Keratinocyte (primary cell): ENCODE results near the gene ISX.

Experiments used
- EZH2 ChIP-seq: IDR thresholded peaks from one replicate; pipeline ENCODE4 v1.6.1; 2012; ENCODE audit warnings: inconsistent platforms, mild to moderate bottlenecking, low read length, moderate library complexity
- TF ChIP-seq, protein P1 (sequence below), 3 experiments: IDR thresholded peaks in 1 of 3; conservative IDR thresholded peaks in 1 of 3; optimal IDR thresholded peaks in 1 of 3; 2 replicates in 2 of 3; 3 replicates in 1 of 3; pipeline versions ENCODE3 to v1.5.1; 2011; ENCODE audit warnings: low read length in 3 of 3, mild to moderate bottlenecking in 3 of 3, moderate library complexity in 2 of 3, control low read depth in 1 of 3, inconsistent platforms in 1 of 3; ENCODE audit not compliant: insufficient read depth in 2 of 3; ENCODE audit errors: extremely low read depth in 1 of 3

DNA sequence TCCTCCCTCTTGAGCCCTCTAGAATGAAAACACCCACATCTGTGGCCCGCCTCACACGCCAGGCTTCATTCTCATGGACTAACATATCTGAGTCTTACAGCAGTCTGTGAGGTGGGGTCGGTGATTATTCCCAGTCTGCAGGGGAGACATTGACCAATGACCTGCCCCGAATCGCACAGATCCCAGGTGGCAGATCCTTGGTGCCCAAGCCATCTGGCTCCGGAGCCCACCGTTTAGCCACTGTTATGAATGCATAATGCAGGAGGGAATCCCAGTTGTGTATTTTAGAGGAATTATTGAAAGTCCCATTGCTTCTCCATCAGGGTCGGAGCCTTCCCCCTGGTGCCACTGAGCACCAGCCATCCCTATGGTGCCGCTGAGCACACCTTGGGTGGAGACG lies 47.4 kb downstream of the ISX start:
- TF ChIP-seq, protein P1, sequence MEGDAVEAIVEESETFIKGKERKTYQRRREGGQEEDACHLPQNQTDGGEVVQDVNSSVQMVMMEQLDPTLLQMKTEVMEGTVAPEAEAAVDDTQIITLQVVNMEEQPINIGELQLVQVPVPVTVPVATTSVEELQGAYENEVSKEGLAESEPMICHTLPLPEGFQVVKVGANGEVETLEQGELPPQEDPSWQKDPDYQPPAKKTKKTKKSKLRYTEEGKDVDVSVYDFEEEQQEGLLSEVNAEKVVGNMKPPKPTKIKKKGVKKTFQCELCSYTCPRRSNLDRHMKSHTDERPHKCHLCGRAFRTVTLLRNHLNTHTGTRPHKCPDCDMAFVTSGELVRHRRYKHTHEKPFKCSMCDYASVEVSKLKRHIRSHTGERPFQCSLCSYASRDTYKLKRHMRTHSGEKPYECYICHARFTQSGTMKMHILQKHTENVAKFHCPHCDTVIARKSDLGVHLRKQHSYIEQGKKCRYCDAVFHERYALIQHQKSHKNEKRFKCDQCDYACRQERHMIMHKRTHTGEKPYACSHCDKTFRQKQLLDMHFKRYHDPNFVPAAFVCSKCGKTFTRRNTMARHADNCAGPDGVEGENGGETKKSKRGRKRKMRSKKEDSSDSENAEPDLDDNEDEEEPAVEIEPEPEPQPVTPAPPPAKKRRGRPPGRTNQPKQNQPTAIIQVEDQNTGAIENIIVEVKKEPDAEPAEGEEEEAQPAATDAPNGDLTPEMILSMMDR (optimal IDR thresholded peaks at IDR 0.05 in 1 of 3, IDR thresholded peaks at IDR 0.05 in 1 of 3, conservative IDR thresholded peaks at IDR 0.05 in 1 of 3; ENCODE audit: extremely low read depth in 1 of 3, insufficient read depth in 2 of 3, low read length in 3 of 3), result no peak
- no peak for TF ChIP-seq EZH2
